Measurements from ENCODE around the gene NAV2. TPM values are rescaled to one million over a fixed set of nuclear protein-coding genes. Genes with fewer than 3 reads are reported as not detected.

NAV2 gene
- total and polyA plus RNA-seq, 2 experiments from 2014 or later = 26.0 to 45.0 TPM

- H3K4me3 ChIP-seq = no peak overlapping the region
- no peak overlapping the region for H3K4me3 Mint-ChIP-seq
- no peaks in the 10 kb centered on the region for H3K4me1 Mint-ChIP-seq
- H3K79me2 ChIP-seq (replicated peaks; ENCODE audit: insufficient read depth) = no peaks in the 10 kb centered on the region
- H2AFZ ChIP-seq = no peak overlapping the region
- peaks cover 4% of the 10 kb centered on the region for H3K27me3 Mint-ChIP-seq (ENCODE audit: insufficient read depth, low read depth, poor library complexity)
- no peak overlapping the region for H3K4me2 ChIP-seq
- DNase-seq (ENCODE audit: low spot score) = no peak
- no peaks in the 10 kb centered on the region for H4K20me1 ChIP-seq (replicated peaks; ENCODE audit: insufficient read depth)
- no peaks in the 10 kb centered on the region for H3K9me2 ChIP-seq (ENCODE audit: insufficient read depth)
- H3K4me1 ChIP-seq (ENCODE audit: insufficient read depth) = no peaks in the 10 kb centered on the region
- H3K36me3 Mint-ChIP-seq (ENCODE audit: low read depth) = no peaks in the 10 kb centered on the region
- no peaks in the 10 kb centered on the region for H3K9me3 Mint-ChIP-seq
- no peak overlapping the region for H3K27ac ChIP-seq (ENCODE audit: low read depth)
- no peaks in the 10 kb centered on the region for H3K36me3 ChIP-seq (ENCODE audit: insufficient read depth)
- no peaks in the 10 kb centered on the region for H3F3A ChIP-seq (replicated peaks; ENCODE audit: low read depth)
- TF ChIP-seq EZH2 (IDR thresholded peaks at IDR 0.05; ENCODE audit: low read depth, unreplicated experiment) (no peak), STAT1 (IDR thresholded peaks at IDR 0.05; ENCODE audit: unreplicated experiment) (no peak), REST (IDR thresholded peaks at IDR 0.05; ENCODE audit: unreplicated experiment) (no peak), ZNF331 (CRISPR knock-in tag; IDR thresholded peaks at IDR 0.05; ENCODE audit: low read depth) (no peak), ETS1 (IDR thresholded peaks at IDR 0.05) (no peak), ZNF114 (CRISPR knock-in tag; IDR thresholded peaks at IDR 0.05) (no peak), NANOG (IDR thresholded peaks at IDR 0.05; ENCODE audit: borderline replicate concordance) (no peak), POLR2AphosphoS5 (IDR thresholded peaks at IDR 0.05; ENCODE audit: low read depth) (no peak), ZNF462 (CRISPR knock-in tag; IDR thresholded peaks at IDR 0.05) (no peak), EZH2phosphoT487 (IDR thresholded peaks at IDR 0.05; ENCODE audit: unreplicated experiment) (no peak), JUNB (IDR thresholded peaks at IDR 0.05; ENCODE audit: unreplicated experiment) (no peak), CREB1 (CRISPR knock-in tag; IDR thresholded peaks at IDR 0.05; ENCODE audit: low read depth) (no peak), CTCF (conservative IDR thresholded peaks at IDR 0.05; ENCODE audit: low read depth in 2 of 2) (no peak)
- H3K27ac Mint-ChIP-seq = no peak overlapping the region
- H3K27me3 ChIP-seq (ENCODE audit: insufficient read depth) = no peaks in the 10 kb centered on the region
- no peak for ATAC-seq
Measured at GRCh38 chr11:19722702-19723101, 10.1 kb downstream of the NAV2 start.

All from GM23338 (cell line).